HCT116 (cell line): ENCODE measurements around the gene C11orf91. TPM values are rescaled to one million over a fixed set of nuclear protein-coding genes. Genes with fewer than 3 reads are reported as not detected.
"Not testable (repeated sequence)": the region's sequence is repeated elsewhere in the genome, so short reads cannot be mapped to it uniquely, and the experiment has no call there.

ENCODE experiments used
- ATAC-seq: fragments of 200-7000 bp; cut with Tn5 transposase; 2 replicates; pipeline ENCODE4 v1.9.1; 2020; ENCODE audit warnings: mild to moderate bottlenecking, moderate library complexity
- BruUV-seq: library from RNA; stranded (reverse); fragments of 400-500 nt; replicated peaks from 2 replicates; lab custom pipeline; 2021; lab: Mats Ljungman, UMichigan
- CTCF ChIA-PET: fragments of 300-600 bp; sonication (Branson Sonifier 250); formaldehyde crosslinking; loops from one replicate; lab custom pipeline; 2021; ENCODE audit warnings: antibody characterized with exemption; lab: Charles Lee
- POLR2A ChIA-PET: fragments of 300-600, 350-600 bp; sonication (Branson Sonifier 250); formaldehyde crosslinking; loops from one replicate; lab custom pipeline; 2021; ENCODE audit warnings: antibody characterized with exemption; lab: Charles Lee
- RAD21 ChIA-PET, 2 experiments: fragments of 300-600 bp; sonication (Branson Sonifier 250); formaldehyde crosslinking; loops; one replicate each; lab custom pipeline; 2023; ENCODE audit warnings: low total read pairs in 2 of 2; ENCODE audit not compliant: uncharacterized antibody in 2 of 2, unreplicated experiment in 2 of 2, low non-redundant PET in 1 of 2; lab: Charles Lee
- DNase-seq: peaks from one replicate; pipeline ENCODE4 v3.0.0-alpha.2; 2010; ENCODE audit warnings: low read depth, low spot score
- H2AFZ ChIP-seq: fragments of 200-600 bp; shearing (Covaris generic), sonication (generic); 2 replicates; pipeline ENCODE4 v1.6.1; 2017; ENCODE audit warnings: low read depth, mixed run types, mixed read lengths, antibody characterized with exemption, low read length; ENCODE audit not compliant: poor library complexity, severe bottlenecking
- H3K27ac ChIP-seq: 2 replicates; pipeline ENCODE4 v1.5.1; 2012; ENCODE audit warnings: low read depth, low read length
- H3K27me3 ChIP-seq: fragments of 200-600 bp; sonication (generic); 2 replicates; pipeline ENCODE4 v1.6.1; 2016; ENCODE audit warnings: mixed run types, low read length, mixed read lengths; ENCODE audit not compliant: insufficient read depth
- H3K36me3 ChIP-seq, 2 experiments: fragments of 200-500 bp in 1 of 2; fragments of 200-600 bp in 1 of 2; sonication (Bioruptor generic) in 1 of 2; sonication (generic) in 1 of 2; 2 replicates each; pipeline versions ENCODE4 v1.5.1 to v1.6.1; 2014 to 2016; ENCODE audit warnings: low read length in 2 of 2, inconsistent platforms in 1 of 2, mixed read lengths in 1 of 2, mixed run types in 1 of 2; ENCODE audit not compliant: insufficient read depth in 2 of 2, control insufficient read depth in 1 of 2
- H3K4me1 ChIP-seq, 2 experiments: fragments of 200-600 bp in 1 of 2; sonication (generic) in 1 of 2; 2 replicates each; pipeline versions ENCODE4 v1.5.1 to v1.6.1; 2012 to 2017; ENCODE audit warnings: low read length in 2 of 2, inconsistent platforms in 1 of 2, mild to moderate bottlenecking in 1 of 2, mixed read lengths in 1 of 2, mixed run types in 1 of 2, moderate library complexity in 1 of 2; ENCODE audit not compliant: insufficient read depth in 2 of 2, control insufficient read depth in 1 of 2
- H3K4me2 ChIP-seq: fragments of 200-600 bp; sonication (generic); 2 replicates; pipeline ENCODE4 v1.6.1; 2017; ENCODE audit warnings: mixed run types, low read length, mixed read lengths
- H3K4me3 ChIP-seq, 2 experiments: fragments of 200-600 bp in 1 of 2; sonication (generic) in 1 of 2; replicated peaks in 1 of 2; 2 replicates each; pipeline ENCODE4 v1.5.1; 2011 to 2016; ENCODE audit warnings: low read length in 2 of 2, control low read depth in 1 of 2, low read depth in 1 of 2, mild to moderate bottlenecking in 1 of 2, mixed read lengths in 1 of 2, mixed run types in 1 of 2
- H3K79me2 ChIP-seq: fragments of 200-600 bp; sonication (generic); 2 replicates; pipeline ENCODE4 v1.6.1; 2017; ENCODE audit warnings: mild to moderate bottlenecking, mixed run types, low read length, moderate library complexity, mixed read lengths; ENCODE audit not compliant: insufficient read depth
- H3K9ac ChIP-seq: fragments of 200-600 bp; sonication (generic); 2 replicates; pipeline ENCODE4 v1.6.1; 2016; ENCODE audit warnings: low read length, mixed read lengths
- H3K9me2 ChIP-seq: fragments of 200-600 bp; sonication (generic), shearing (Covaris generic); 2 replicates; pipeline ENCODE4 v1.6.1; 2017; ENCODE audit warnings: mixed run types, mild to moderate bottlenecking, moderate library complexity; ENCODE audit not compliant: insufficient read depth
- H3K9me3 ChIP-seq, 2 experiments: fragments of 200-500 bp in 1 of 2; fragments of 200-600 bp in 1 of 2; sonication (Bioruptor generic) in 1 of 2; sonication (generic) in 1 of 2; 2 replicates each; pipeline ENCODE4 v1.6.1; 2014 to 2017; ENCODE audit warnings: low read length in 2 of 2, mixed read lengths in 2 of 2, inconsistent platforms in 1 of 2, low read depth in 1 of 2, mild to moderate bottlenecking in 1 of 2, mixed run types in 1 of 2, moderate library complexity in 1 of 2; ENCODE audit not compliant: control insufficient read depth in 1 of 2, insufficient read depth in 1 of 2
- H4K20me1 ChIP-seq: fragments of 200-600 bp; sonication (generic), shearing (Covaris generic); 2 replicates; pipeline ENCODE4 v1.6.1; 2017; ENCODE audit warnings: mixed run types, mild to moderate bottlenecking, moderate library complexity; ENCODE audit not compliant: insufficient read depth
- CBX3 ChIP-seq: IDR thresholded peaks from 2 replicates; pipeline ENCODE4 v1.6.1; 2012; ENCODE audit warnings: low read depth
- CEBPB ChIP-seq: IDR thresholded peaks from 2 replicates; pipeline ENCODE4 v1.6.1; 2012; ENCODE audit warnings: low read depth
- ELF1 ChIP-seq: IDR thresholded peaks from 2 replicates; pipeline ENCODE4 v1.6.1; 2012; ENCODE audit warnings: low read depth, borderline replicate concordance
- EZH2 ChIP-seq: fragments of 200-600 bp; sonication (generic); IDR thresholded peaks from 2 replicates; pipeline ENCODE4 v1.6.1; 2017; ENCODE audit warnings: antibody characterized with exemption, mixed run types
- EZH2phosphoT487 ChIP-seq: fragments of 200-600 bp; IDR thresholded peaks from 2 replicates; pipeline ENCODE4 v1.6.1; 2018; ENCODE audit warnings: antibody characterized with exemption, borderline replicate concordance
- FOSL1 ChIP-seq: IDR thresholded peaks from 2 replicates; pipeline ENCODE4 v1.6.1; 2012; ENCODE audit warnings: low read depth
- JUND ChIP-seq: IDR thresholded peaks from 2 replicates; pipeline ENCODE4 v1.6.1; 2012
- POLR2A ChIP-seq: IDR thresholded peaks from 2 replicates; pipeline ENCODE4 v1.7.0; 2011; ENCODE audit warnings: borderline replicate concordance; ENCODE audit not compliant: insufficient read depth, insufficient read length; ENCODE audit errors: extremely low read depth
- POLR2AphosphoS5 ChIP-seq: IDR thresholded peaks from 2 replicates; pipeline ENCODE4 v1.6.1; 2011; ENCODE audit warnings: mild to moderate bottlenecking, low read depth, low read length, moderate library complexity
- RAD21 ChIP-seq: IDR thresholded peaks from 2 replicates; pipeline ENCODE4 v1.6.1; 2012; ENCODE audit warnings: low read depth, mild to moderate bottlenecking
- SIN3A ChIP-seq: IDR thresholded peaks from 2 replicates; pipeline ENCODE4 v1.6.1; 2012; ENCODE audit warnings: low read depth
- SP1 ChIP-seq: IDR thresholded peaks from 2 replicates; pipeline ENCODE4 v1.6.1; 2012; ENCODE audit warnings: low read depth
- SRF ChIP-seq: IDR thresholded peaks from 2 replicates; pipeline ENCODE4 v1.6.1; 2012; ENCODE audit warnings: low read depth
- TCF7L2 ChIP-seq: IDR thresholded peaks from 2 replicates; pipeline ENCODE4 v1.7.0; 2011; ENCODE audit warnings: borderline replicate concordance, inconsistent platforms; ENCODE audit not compliant: insufficient read depth, insufficient read length; ENCODE audit errors: extremely low read depth
- YY1 ChIP-seq: IDR thresholded peaks from 2 replicates; pipeline ENCODE4 v1.6.1; 2011; ENCODE audit warnings: low read length, low read depth, moderate library complexity, mild to moderate bottlenecking; ENCODE audit not compliant: insufficient replicate concordance; ENCODE audit errors: extremely low read depth
- ZNF274 ChIP-seq: fragments of 200-500 bp; sonication (Bioruptor generic); IDR thresholded peaks from 2 replicates; pipeline ENCODE4 v1.6.1; 2014; ENCODE audit warnings: mild to moderate bottlenecking, low read depth, low read length, inconsistent platforms
- intact Hi-C: fragments of 100-400 bp; cut with micrococcal nuclease; formaldehyde crosslinking; loops from 2 replicates; pipeline ENCODE4 v1.10.0; 2022
- total RNA-seq: library from RNA; stranded (reverse); gene quantifications from one replicate; pipeline ENCODE4 v1.2.1, GENCODE V29; 2021; ENCODE audit not compliant: unreplicated experiment
- TF ChIP-seq, protein P1 (sequence below): IDR thresholded peaks from 2 replicates; pipeline ENCODE4 v1.6.1; 2012; ENCODE audit warnings: low read depth

Gene C11orf91
- total RNA-seq, 1 experiment from 2014 or later, result 0.54 TPM

GRCh38 chr11:33707831-33708230, 7.2 kb upstream of the C11orf91 start:
- H3K4me2 ChIP-seq, H3K9ac ChIP-seq, H3K9me2 ChIP-seq, intact Hi-C loops, ATAC-seq, H4K20me1 ChIP-seq, POLR2A ChIA-PET, BruUV-seq, H3K27ac ChIP-seq, H3K9me3 ChIP-seq, H3K27me3 ChIP-seq, H2AFZ ChIP-seq, DNase-seq, H3K4me3 ChIP-seq, H3K79me2 ChIP-seq, RAD21 ChIA-PET: not testable (repeated sequence)
- peaks cover 5 to 31% of the 10 kb centered on the region in 2 experiments; a peak in 3 of 4 replicates for H3K4me1 ChIP-seq
- H3K36me3 ChIP-seq, result peaks cover 22 to 35% of the 10 kb centered on the region in 2 experiments
- CTCF ChIA-PET, result interaction anchor here (0.6 to 3.7 kb wide), 3 partner anchors 8 to 29 kb away, joined by 3 to 15 read pairs (median 5); no protein-coding TSS in a partner anchor

- Histone ChIP-seq H2AFZ (no peak overlapping the region), H3K4me1 (peaks cover 5 to 39% of the 10 kb centered on the region in 2 experiments; a peak in 3 of 4 replicates), H4K20me1 (no peaks in the 10 kb centered on the region; the same call in 1 of the 2 replicates), H3K9me2 (no peaks in the 10 kb centered on the region), H3K27ac (no peak overlapping the region), H3K4me2 (no peak overlapping the region), H3K27me3 (no peaks in the 10 kb centered on the region), H3K4me3 (no peak overlapping the region), H3K79me2 (no peaks in the 10 kb centered on the region; the same call in 1 of the 2 replicates), H3K9me3 (no peaks in the 10 kb centered on the region), H3K36me3 (peaks cover 17 to 29% of the 10 kb centered on the region in 2 experiments), H3K9ac (no peak overlapping the region)
- ChIA-PET POLR2A (no interaction called here), RAD21 (no interaction called here), CTCF (interaction anchor here (1.4 to 3.7 kb wide), 2 partner anchors 9 to 35 kb away, joined by 4 to 15 read pairs; no protein-coding TSS in a partner anchor)
- intact Hi-C loops, result no loop called here
- BruUV-seq, result no TSS peak
- DNase-seq (no peak), ATAC-seq (no peak)
- TF ChIP-seq SRF (no peak), POLR2AphosphoS5 (no peak), CEBPB (no peak), FOSL1 (no peak), TCF7L2 (no peak), CBX3 (no peak), JUND (no peak), SIN3A (no peak), EZH2 (no peak), ELF1 (no peak), ZNF274 (no peak), RAD21 (no peak), YY1 (no peak), EZH2phosphoT487 (no peak), POLR2A (no peak), SP1 (no peak)
- TF ChIP-seq, protein P1, sequence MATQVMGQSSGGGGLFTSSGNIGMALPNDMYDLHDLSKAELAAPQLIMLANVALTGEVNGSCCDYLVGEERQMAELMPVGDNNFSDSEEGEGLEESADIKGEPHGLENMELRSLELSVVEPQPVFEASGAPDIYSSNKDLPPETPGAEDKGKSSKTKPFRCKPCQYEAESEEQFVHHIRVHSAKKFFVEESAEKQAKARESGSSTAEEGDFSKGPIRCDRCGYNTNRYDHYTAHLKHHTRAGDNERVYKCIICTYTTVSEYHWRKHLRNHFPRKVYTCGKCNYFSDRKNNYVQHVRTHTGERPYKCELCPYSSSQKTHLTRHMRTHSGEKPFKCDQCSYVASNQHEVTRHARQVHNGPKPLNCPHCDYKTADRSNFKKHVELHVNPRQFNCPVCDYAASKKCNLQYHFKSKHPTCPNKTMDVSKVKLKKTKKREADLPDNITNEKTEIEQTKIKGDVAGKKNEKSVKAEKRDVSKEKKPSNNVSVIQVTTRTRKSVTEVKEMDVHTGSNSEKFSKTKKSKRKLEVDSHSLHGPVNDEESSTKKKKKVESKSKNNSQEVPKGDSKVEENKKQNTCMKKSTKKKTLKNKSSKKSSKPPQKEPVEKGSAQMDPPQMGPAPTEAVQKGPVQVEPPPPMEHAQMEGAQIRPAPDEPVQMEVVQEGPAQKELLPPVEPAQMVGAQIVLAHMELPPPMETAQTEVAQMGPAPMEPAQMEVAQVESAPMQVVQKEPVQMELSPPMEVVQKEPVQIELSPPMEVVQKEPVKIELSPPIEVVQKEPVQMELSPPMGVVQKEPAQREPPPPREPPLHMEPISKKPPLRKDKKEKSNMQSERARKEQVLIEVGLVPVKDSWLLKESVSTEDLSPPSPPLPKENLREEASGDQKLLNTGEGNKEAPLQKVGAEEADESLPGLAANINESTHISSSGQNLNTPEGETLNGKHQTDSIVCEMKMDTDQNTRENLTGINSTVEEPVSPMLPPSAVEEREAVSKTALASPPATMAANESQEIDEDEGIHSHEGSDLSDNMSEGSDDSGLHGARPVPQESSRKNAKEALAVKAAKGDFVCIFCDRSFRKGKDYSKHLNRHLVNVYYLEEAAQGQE, result no peak
These were observed 6.3 kb upstream of the C11orf91 start for GRCh38 chr11:33706966-33707365.
